Measurements from ENCODE around the gene SMYD1.

Gene SMYD1

GRCh38 chr2:88085602-88086001 is 18.0 kb downstream of the SMYD1 start:
- H3K4me2 ChIP-seq (ENCODE audit: insufficient read depth, low read length, poor library complexity, severe bottlenecking), result no peak overlapping the region
- DNase-seq (ENCODE audit: low spot score), result no peak
- no peaks in the 10 kb centered on the region for H3K79me1 ChIP-seq (ENCODE audit: low read depth, low read length)
- no peak overlapping the region for H4K91ac ChIP-seq (ENCODE audit: low read depth, low read length, poor library complexity)
- no peaks in the 10 kb centered on the region for H3K36me3 ChIP-seq (replicated peaks in 1 of 2; ENCODE audit: control insufficient read depth in 2 of 2, insufficient read depth in 2 of 2, low read length in 2 of 2)
- no peak overlapping the region for H3K23ac ChIP-seq (ENCODE audit: low read depth, low read length, poor library complexity)
- no peak overlapping the region for H3K9ac ChIP-seq (ENCODE audit: low read depth, low read length, poor library complexity)
- H3K27me3 ChIP-seq (ENCODE audit: control insufficient read depth in 3 of 3, insufficient read depth in 3 of 3, low read depth in 1 of 3, low read length in 3 of 3), result no peaks in the 10 kb centered on the region
- H3K14ac ChIP-seq (ENCODE audit: low read length), result no peak overlapping the region
- H3K18ac ChIP-seq (ENCODE audit: low read length), result no peak overlapping the region
- no peaks in the 10 kb centered on the region for H3K9me3 ChIP-seq (replicated peaks in 1 of 2; ENCODE audit: control insufficient read depth in 2 of 2, insufficient read depth in 1 of 2, low read depth in 1 of 2, low read length in 2 of 2)
- no peak overlapping the region for H2BK5ac ChIP-seq (ENCODE audit: low read length)
- H2AK5ac ChIP-seq (ENCODE audit: low read depth, low read length), result no peak overlapping the region
- no CpG with 5 or more reads among the region's 5 CpGs for whole genome bisulfite sequencing, 2 donors (ENCODE audit: extremely low coverage in 2 of 2, insufficient read length in 2 of 2, insufficient replicate concordance in 1 of 2)
- H2BK120ac ChIP-seq (ENCODE audit: low read depth, low read length), result no peak overlapping the region
- no peak overlapping the region for H3K4me3 ChIP-seq (ENCODE audit: low read length in 2 of 2)
- no peak overlapping the region for H3K27ac ChIP-seq (replicated peaks; ENCODE audit: low read length)
- no peak overlapping the region for H4K8ac ChIP-seq (ENCODE audit: low read depth, low read length)
- H2BK15ac ChIP-seq (ENCODE audit: low read length), result no peak overlapping the region
- H3K4ac ChIP-seq (ENCODE audit: low read length), result no peak overlapping the region
- no peak overlapping the region for H2AFZ ChIP-seq (ENCODE audit: low read length)
- H3K4me1 ChIP-seq (ENCODE audit: control insufficient read depth in 2 of 2, insufficient read depth in 1 of 2, low read depth in 1 of 2, low read length in 2 of 2), result no peaks in the 10 kb centered on the region
- H2BK12ac ChIP-seq (ENCODE audit: low read length), result no peak overlapping the region

GRCh38 chr2:88086401-88086800 is 18.8 kb downstream of the SMYD1 start:
- no peak overlapping the region for H3K4me2 ChIP-seq (ENCODE audit: insufficient read depth, low read length, poor library complexity, severe bottlenecking)
- H3K9me3 ChIP-seq (replicated peaks in 1 of 2; ENCODE audit: control insufficient read depth in 2 of 2, insufficient read depth in 1 of 2, low read depth in 1 of 2, low read length in 2 of 2), result no peaks in the 10 kb centered on the region
- no peak overlapping the region for H3K14ac ChIP-seq (ENCODE audit: low read length)
- no peak overlapping the region for H2BK15ac ChIP-seq (ENCODE audit: low read length)
- H3K18ac ChIP-seq (ENCODE audit: low read length), result no peak overlapping the region
- no peak overlapping the region for H3K23ac ChIP-seq (ENCODE audit: low read depth, low read length, poor library complexity)
- no peak overlapping the region for H3K27ac ChIP-seq (replicated peaks; ENCODE audit: low read length)
- no peaks in the 10 kb centered on the region for H3K27me3 ChIP-seq (ENCODE audit: control insufficient read depth in 3 of 3, insufficient read depth in 3 of 3, low read depth in 1 of 3, low read length in 3 of 3)
- no peak overlapping the region for H3K4ac ChIP-seq (ENCODE audit: low read length)
- no peak overlapping the region for H3K4me3 ChIP-seq (ENCODE audit: low read length in 2 of 2)
- no peaks in the 10 kb centered on the region for H3K79me1 ChIP-seq (ENCODE audit: low read depth, low read length)
- no peak overlapping the region for H2BK120ac ChIP-seq (ENCODE audit: low read depth, low read length)
- DNase-seq (ENCODE audit: low spot score), result no peak
- no peak overlapping the region for H4K91ac ChIP-seq (ENCODE audit: low read depth, low read length, poor library complexity)
- no peak overlapping the region for H4K8ac ChIP-seq (ENCODE audit: low read depth, low read length)
- WGBS, 2 donors (ENCODE audit: extremely low coverage in 2 of 2, insufficient read length in 2 of 2, insufficient replicate concordance in 1 of 2), result no CpG with 5 or more reads among the region's 9 CpGs
- no peak overlapping the region for H2AFZ ChIP-seq (ENCODE audit: low read length)
- H2BK5ac ChIP-seq (ENCODE audit: low read length), result no peak overlapping the region
- H3K4me1 ChIP-seq (ENCODE audit: control insufficient read depth in 2 of 2, insufficient read depth in 1 of 2, low read depth in 1 of 2, low read length in 2 of 2), result peaks cover 0 to 2% of the 10 kb centered on the region in 2 donors
- no peak overlapping the region for H3K9ac ChIP-seq (ENCODE audit: low read depth, low read length, poor library complexity)
- H3K36me3 ChIP-seq (replicated peaks in 1 of 2; ENCODE audit: control insufficient read depth in 2 of 2, insufficient read depth in 2 of 2, low read length in 2 of 2), result no peaks in the 10 kb centered on the region
- no peak overlapping the region for H2BK12ac ChIP-seq (ENCODE audit: low read length)
- no peak overlapping the region for H2AK5ac ChIP-seq (ENCODE audit: low read depth, low read length)

GRCh38 chr2:88087073-88087472 is 19.4 kb downstream of the SMYD1 start:
- H3K9ac ChIP-seq (ENCODE audit: low read depth, low read length, poor library complexity), result no peak overlapping the region
- no peak overlapping the region for H2BK120ac ChIP-seq (ENCODE audit: low read depth, low read length)
- H2BK5ac ChIP-seq (ENCODE audit: low read length), result no peak overlapping the region
- no peaks in the 10 kb centered on the region for H3K36me3 ChIP-seq (replicated peaks in 1 of 2; ENCODE audit: control insufficient read depth in 2 of 2, insufficient read depth in 2 of 2, low read length in 2 of 2)
- no peak for DNase-seq (ENCODE audit: low spot score)
- no peak overlapping the region for H3K27ac ChIP-seq (replicated peaks; ENCODE audit: low read length)
- H3K18ac ChIP-seq (ENCODE audit: low read length), result no peak overlapping the region
- H3K27me3 ChIP-seq (ENCODE audit: control insufficient read depth in 3 of 3, insufficient read depth in 3 of 3, low read depth in 1 of 3, low read length in 3 of 3), result no peaks in the 10 kb centered on the region
- H4K8ac ChIP-seq (ENCODE audit: low read depth, low read length), result no peak overlapping the region
- no CpG with 5 or more reads among the region's 2 CpGs for WGBS, 2 donors (ENCODE audit: extremely low coverage in 2 of 2, insufficient read length in 2 of 2, insufficient replicate concordance in 1 of 2)
- no peak overlapping the region for H2BK12ac ChIP-seq (ENCODE audit: low read length)
- no peak overlapping the region for H2AFZ ChIP-seq (ENCODE audit: low read length)
- no peaks in the 10 kb centered on the region for H3K79me1 ChIP-seq (ENCODE audit: low read depth, low read length)
- H3K4me1 ChIP-seq (ENCODE audit: control insufficient read depth in 2 of 2, insufficient read depth in 1 of 2, low read depth in 1 of 2, low read length in 2 of 2), result peaks cover 0 to 2% of the 10 kb centered on the region in 2 donors
- H4K91ac ChIP-seq (ENCODE audit: low read depth, low read length, poor library complexity), result no peak overlapping the region
- no peak overlapping the region for H3K14ac ChIP-seq (ENCODE audit: low read length)
- H3K23ac ChIP-seq (ENCODE audit: low read depth, low read length, poor library complexity), result no peak overlapping the region
- no peaks in the 10 kb centered on the region for H3K9me3 ChIP-seq (replicated peaks in 1 of 2; ENCODE audit: control insufficient read depth in 2 of 2, insufficient read depth in 1 of 2, low read depth in 1 of 2, low read length in 2 of 2)
- no peak overlapping the region for H3K4me3 ChIP-seq (ENCODE audit: low read length in 2 of 2)
- no peak overlapping the region for H2AK5ac ChIP-seq (ENCODE audit: low read depth, low read length)
- no peak overlapping the region for H3K4me2 ChIP-seq (ENCODE audit: insufficient read depth, low read length, poor library complexity, severe bottlenecking)
- H3K4ac ChIP-seq (ENCODE audit: low read length), result no peak overlapping the region
- no peak overlapping the region for H2BK15ac ChIP-seq (ENCODE audit: low read length)

- H3K27ac ChIP-seq (replicated peaks; ENCODE audit: low read length), result no peak overlapping the region
- no peak overlapping the region for H3K4me2 ChIP-seq (ENCODE audit: insufficient read depth, low read length, poor library complexity, severe bottlenecking)
- peaks cover 0 to 2% of the 10 kb centered on the region in 2 donors for H3K4me1 ChIP-seq (ENCODE audit: control insufficient read depth in 2 of 2, insufficient read depth in 1 of 2, low read depth in 1 of 2, low read length in 2 of 2)
- H2AFZ ChIP-seq (ENCODE audit: low read length), result no peak overlapping the region
- no peak overlapping the region for H3K4me3 ChIP-seq (ENCODE audit: low read length in 2 of 2)
- no peak for DNase-seq (ENCODE audit: low spot score)
- H3K4ac ChIP-seq (ENCODE audit: low read length), result no peak overlapping the region
- peak overlapping the region; percentile 32 for H3K14ac ChIP-seq (ENCODE audit: low read length)
- H4K91ac ChIP-seq (ENCODE audit: low read depth, low read length, poor library complexity), result no peak overlapping the region
- no peak overlapping the region for H2BK120ac ChIP-seq (ENCODE audit: low read depth, low read length)
- no peak overlapping the region for H4K8ac ChIP-seq (ENCODE audit: low read depth, low read length)
- no peak overlapping the region for H3K18ac ChIP-seq (ENCODE audit: low read length)
- no peaks in the 10 kb centered on the region for H3K9me3 ChIP-seq (replicated peaks in 1 of 2; ENCODE audit: control insufficient read depth in 2 of 2, insufficient read depth in 1 of 2, low read depth in 1 of 2, low read length in 2 of 2)
- peak overlapping the region; percentile 37 for H3K23ac ChIP-seq (ENCODE audit: low read depth, low read length, poor library complexity)
- H2BK5ac ChIP-seq (ENCODE audit: low read length), result no peak overlapping the region
- H3K27me3 ChIP-seq (ENCODE audit: control insufficient read depth in 3 of 3, insufficient read depth in 3 of 3, low read depth in 1 of 3, low read length in 3 of 3), result no peaks in the 10 kb centered on the region
- no peaks in the 10 kb centered on the region for H3K36me3 ChIP-seq (replicated peaks in 1 of 2; ENCODE audit: control insufficient read depth in 2 of 2, insufficient read depth in 2 of 2, low read length in 2 of 2)
- H3K9ac ChIP-seq (ENCODE audit: low read depth, low read length, poor library complexity), result no peak overlapping the region
- no peak overlapping the region for H2BK15ac ChIP-seq (ENCODE audit: low read length)
- H3K79me1 ChIP-seq (ENCODE audit: low read depth, low read length), result no peaks in the 10 kb centered on the region
- no peak overlapping the region for H2AK5ac ChIP-seq (ENCODE audit: low read depth, low read length)
- H2BK12ac ChIP-seq (ENCODE audit: low read length), result no peak overlapping the region
- WGBS, 2 donors (ENCODE audit: extremely low coverage in 2 of 2, insufficient read length in 2 of 2, insufficient replicate concordance in 1 of 2), result no CpG with 5 or more reads among the region's 17 CpGs
These were observed 20.1 kb downstream of the SMYD1 start for GRCh38 chr2:88087763-88088162.
